Astrocyte (in vitro differentiated cells and primary cell): ENCODE data around the gene LHFPL2. TPM values are rescaled to one million over a fixed set of nuclear protein-coding genes. Genes with fewer than 3 reads are reported as not detected.

Source experiments
- DNase-seq: peaks from one replicate; pipeline ENCODE4 v3.0.0-alpha.2; 2010; ENCODE audit warnings: low read depth
- FAIRE-seq: peaks from 2 replicates; lab custom pipeline; 2011; peaks lifted over from hg19 to GRCh38; lab: Jason Lieb, UNC
- H2AFZ ChIP-seq: 2 replicates; pipeline ENCODE4 v1.6.0; 2012; ENCODE audit warnings: low read depth, low read length, inconsistent platforms
- H3K27ac ChIP-seq: 2 replicates; pipeline ENCODE4 v1.5.1; 2011; ENCODE audit warnings: low read depth, low read length, inconsistent platforms
- H3K27me3 ChIP-seq: 2 replicates; pipeline ENCODE4 v1.6.0; 2011; ENCODE audit warnings: low read length, inconsistent platforms; ENCODE audit not compliant: insufficient read depth
- H3K36me3 ChIP-seq: 2 replicates; pipeline ENCODE4 v1.5.1; 2011; ENCODE audit warnings: low read length, inconsistent platforms; ENCODE audit not compliant: insufficient read depth
- H3K4me1 ChIP-seq: 2 replicates; pipeline ENCODE4 v1.5.1; 2011; ENCODE audit warnings: low read length, inconsistent platforms; ENCODE audit not compliant: insufficient read depth
- H3K4me2 ChIP-seq: 2 replicates; pipeline ENCODE4 v1.6.0; 2012; ENCODE audit warnings: low read length, inconsistent platforms
- H3K4me3 ChIP-seq: 2 replicates; pipeline ENCODE4 v1.5.1; 2011; ENCODE audit warnings: low read depth, mild to moderate bottlenecking, low read length, inconsistent platforms; ENCODE audit not compliant: insufficient read depth
- H3K79me2 ChIP-seq: 2 replicates; pipeline ENCODE4 v1.6.0; 2012; ENCODE audit warnings: mild to moderate bottlenecking, low read length, inconsistent platforms; ENCODE audit not compliant: insufficient read depth
- H3K9ac ChIP-seq: 2 replicates; pipeline ENCODE4 v1.6.0; 2012; ENCODE audit warnings: mild to moderate bottlenecking, low read length, inconsistent platforms
- H3K9me3 ChIP-seq: 2 replicates; pipeline ENCODE4 v1.5.1; 2012; ENCODE audit warnings: low read depth, mild to moderate bottlenecking, low read length, inconsistent platforms; ENCODE audit not compliant: insufficient read depth
- H4K20me1 ChIP-seq: 2 replicates; pipeline ENCODE4 v1.6.0; 2012; ENCODE audit warnings: low read length, inconsistent platforms; ENCODE audit not compliant: insufficient read depth
- H3K27ac Mint-ChIP-seq: one replicate; pipeline ENCODE4 v1.8.0; 2021; ENCODE audit warnings: mild to moderate bottlenecking, mixed read lengths; ENCODE audit not compliant: unreplicated experiment
- H3K27me3 Mint-ChIP-seq: one replicate; pipeline ENCODE4 v1.8.0; 2021; ENCODE audit warnings: low read depth, mixed read lengths; ENCODE audit not compliant: unreplicated experiment
- H3K36me3 Mint-ChIP-seq: one replicate; pipeline ENCODE4 v1.8.0; 2021; ENCODE audit warnings: low read depth, mixed read lengths; ENCODE audit not compliant: unreplicated experiment
- H3K4me1 Mint-ChIP-seq: one replicate; pipeline ENCODE4 v1.8.0; 2021; ENCODE audit warnings: low read depth, mixed read lengths; ENCODE audit not compliant: unreplicated experiment
- H3K4me3 Mint-ChIP-seq: one replicate; pipeline ENCODE4 v1.8.0; 2021; ENCODE audit warnings: mild to moderate bottlenecking, moderate library complexity, mixed read lengths; ENCODE audit not compliant: unreplicated experiment
- H3K9me3 Mint-ChIP-seq: one replicate; pipeline ENCODE4 v1.8.0; 2021; ENCODE audit warnings: mild to moderate bottlenecking, mixed read lengths; ENCODE audit not compliant: unreplicated experiment
- CTCF ChIP-seq: IDR thresholded peaks from 2 replicates; pipeline ENCODE4 v1.5.1; 2011; ENCODE audit warnings: low read depth, mild to moderate bottlenecking, inconsistent platforms, low read length, moderate library complexity; ENCODE audit not compliant: insufficient read depth
- EZH2 ChIP-seq: IDR thresholded peaks from 2 replicates; pipeline ENCODE4 v1.6.1; 2012; ENCODE audit warnings: mild to moderate bottlenecking, low read length, inconsistent platforms; ENCODE audit not compliant: insufficient read depth
- total RNA-seq: library from RNA; stranded (reverse); gene quantifications from 2 replicates; pipeline ENCODE4 v1.2.1, GENCODE V29; 2021

LHFPL2 gene
- total RNA-seq, 1 donor from 2014 or later = 17.0 TPM

GRCh38 chr5:78518365-78519197 lies 130.0 kb downstream of the LHFPL2 start:
- H3K4me3 Mint-ChIP-seq = peak overlapping the region; percentile 21

DNA sequence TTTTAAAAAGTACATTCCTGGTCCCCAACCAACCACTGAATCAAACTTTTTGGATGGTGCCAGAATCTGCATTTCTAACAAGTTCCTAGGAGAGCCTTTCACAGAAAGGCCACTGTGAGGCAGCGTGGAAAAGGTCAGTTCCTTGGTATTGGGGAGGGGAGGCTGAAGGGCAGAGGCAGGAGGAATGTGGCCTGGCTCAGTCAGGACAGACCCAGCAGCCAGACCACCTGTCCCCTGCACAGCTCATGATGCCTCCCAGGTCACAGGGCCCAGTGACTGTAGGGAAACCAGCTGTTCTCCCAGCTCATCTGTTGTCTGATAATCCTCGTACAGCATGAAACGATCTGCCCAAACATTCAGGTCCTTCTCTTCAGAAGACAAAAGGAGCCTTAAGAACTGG lies 132.9 kb downstream of the LHFPL2 start:
- Histone ChIP-seq H3K27ac (no peak overlapping the region), H3K27me3 (no peaks in the 10 kb centered on the region), H3K79me2 (peaks cover 17% of the 10 kb centered on the region), H3K36me3 (no peaks in the 10 kb centered on the region), H2AFZ (no peak overlapping the region), H4K20me1 (peaks cover 9% of the 10 kb centered on the region), H3K4me2 (no peak overlapping the region), H3K9me3 (no peaks in the 10 kb centered on the region), H3K4me3 (no peak overlapping the region), H3K9ac (no peak overlapping the region), H3K4me1 (peaks cover 35% of the 10 kb centered on the region)
- DNase-seq = no peak
- H3K27ac Mint-ChIP-seq = no peak overlapping the region
- H3K9me3 Mint-ChIP-seq = no peaks in the 10 kb centered on the region
- no peak overlapping the region for H3K4me3 Mint-ChIP-seq
- TF ChIP-seq CTCF (no peak), EZH2 (no peak)
- H3K4me1 Mint-ChIP-seq = peaks cover 21% of the 10 kb centered on the region
- H3K27me3 Mint-ChIP-seq = no peaks in the 10 kb centered on the region
- H3K36me3 Mint-ChIP-seq = peaks cover 8% of the 10 kb centered on the region
- FAIRE-seq = no peak

More at GRCh38 chr5:78518365-78519197, 130.0 kb downstream of the LHFPL2 start:
- H3K4me1 Mint-ChIP-seq = peaks cover 18% of the 10 kb centered on the region
- peaks cover 3% of the 10 kb centered on the region for H3K36me3 Mint-ChIP-seq
- Histone ChIP-seq H3K4me2 (peak overlapping the region; percentile 62), H2AFZ (no peak overlapping the region), H3K9me3 (no peaks in the 10 kb centered on the region), H3K27me3 (no peaks in the 10 kb centered on the region), H3K36me3 (no peaks in the 10 kb centered on the region), H3K27ac (peak overlapping the region; percentile 90), H3K4me3 (no peak overlapping the region), H3K79me2 (peaks cover 18% of the 10 kb centered on the region), H3K4me1 (peaks cover 34% of the 10 kb centered on the region), H4K20me1 (no peaks in the 10 kb centered on the region), H3K9ac (peak overlapping the region; percentile 80)
- H3K27ac Mint-ChIP-seq = peak overlapping the region; percentile 97
- H3K27me3 Mint-ChIP-seq = no peaks in the 10 kb centered on the region
- DNase-seq (peak; percentile 93), FAIRE-seq (peak; percentile 62)
- no peaks in the 10 kb centered on the region for H3K9me3 Mint-ChIP-seq
- TF ChIP-seq EZH2 = no peak

- Histone ChIP-seq H3K27ac (no peak overlapping the region), H3K9me3 (no peaks in the 10 kb centered on the region), H4K20me1 (peaks cover 13% of the 10 kb centered on the region), H3K4me2 (no peak overlapping the region), H3K36me3 (no peaks in the 10 kb centered on the region), H3K4me1 (peaks cover 43% of the 10 kb centered on the region), H3K79me2 (peaks cover 9% of the 10 kb centered on the region), H3K9ac (no peak overlapping the region), H3K4me3 (no peak overlapping the region), H2AFZ (no peak overlapping the region), H3K27me3 (no peaks in the 10 kb centered on the region)
- FAIRE-seq = no peak
- TF ChIP-seq EZH2 (no peak), CTCF (no peak)
- Mint-ChIP-seq H3K9me3 (no peaks in the 10 kb centered on the region), H3K4me1 (peaks cover 23% of the 10 kb centered on the region), H3K27ac (no peak overlapping the region), H3K4me3 (no peak overlapping the region), H3K27me3 (no peaks in the 10 kb centered on the region), H3K36me3 (peaks cover 8% of the 10 kb centered on the region)
- DNase-seq = no peak
Measured at GRCh38 chr5:78514427-78515330, 133.9 kb downstream of the LHFPL2 start.
